Keratinocyte (primary cell): ENCODE results near the gene GPR153. TPM values are rescaled to one million over a fixed set of nuclear protein-coding genes. Genes with fewer than 3 reads are reported as not detected.

Experiments
- DNase-seq: peaks from one replicate; pipeline ENCODE4 v3.0.0-alpha.2; 2011; ENCODE audit warnings: low read depth, missing footprints, low spot score
- FAIRE-seq: peaks from 2 replicates; lab custom pipeline; 2011; peaks lifted over from hg19 to GRCh38; lab: Jason Lieb, UNC
- H2AFZ ChIP-seq: 2 replicates; pipeline ENCODE4 v1.6.0; 2012; ENCODE audit warnings: low read length, control low read depth, inconsistent platforms; ENCODE audit not compliant: control insufficient read depth
- H3K27ac ChIP-seq: 2 replicates; pipeline ENCODE4 v1.5.1; 2011; ENCODE audit warnings: low read length; ENCODE audit not compliant: control insufficient read depth, insufficient read depth
- H3K27me3 ChIP-seq: 3 replicates; pipeline ENCODE4 v1.6.0; 2011; ENCODE audit warnings: low read length; ENCODE audit not compliant: control insufficient read depth, insufficient read depth; ENCODE audit errors: extremely low read depth
- H3K36me3 ChIP-seq, 2 experiments: 2 replicates in 1 of 2; 3 replicates in 1 of 2; pipeline ENCODE4 v1.5.1; 2011; ENCODE audit warnings: low read length in 2 of 2, mild to moderate bottlenecking in 1 of 2; ENCODE audit not compliant: control insufficient read depth in 2 of 2, insufficient read depth in 2 of 2; ENCODE audit errors: extremely low read depth in 1 of 2
- H3K4me1 ChIP-seq: 3 replicates; pipeline ENCODE4 v1.5.1; 2011; ENCODE audit warnings: low read length; ENCODE audit not compliant: control insufficient read depth, insufficient read depth; ENCODE audit errors: extremely low read depth
- H3K4me2 ChIP-seq: 3 replicates; pipeline ENCODE4 v1.6.0; 2011; ENCODE audit warnings: low read depth, low read length; ENCODE audit not compliant: control insufficient read depth, insufficient read depth; ENCODE audit errors: extremely low read depth
- H3K4me3 ChIP-seq, 3 experiments: fragments of 200-600 bp in 1 of 3; sonication (generic) in 1 of 3; 2 replicates in 2 of 3; 3 replicates in 1 of 3; pipeline ENCODE4 v1.5.1; 2011 to 2016; ENCODE audit warnings: low read length in 3 of 3, mild to moderate bottlenecking in 3 of 3, control low read depth in 2 of 3, inconsistent platforms in 1 of 3, low read depth in 1 of 3, mixed read lengths in 1 of 3, mixed run types in 1 of 3, moderate library complexity in 1 of 3; ENCODE audit not compliant: control insufficient read depth in 2 of 3, insufficient read depth in 2 of 3; ENCODE audit errors: extremely low read depth in 1 of 3
- H3K79me2 ChIP-seq: 2 replicates; pipeline ENCODE4 v1.6.0; 2012; ENCODE audit warnings: low read length; ENCODE audit not compliant: control insufficient read depth, insufficient read depth
- H3K9ac ChIP-seq: 3 replicates; pipeline ENCODE4 v1.6.0; 2011; ENCODE audit warnings: low read length; ENCODE audit not compliant: control insufficient read depth, insufficient read depth; ENCODE audit errors: extremely low read depth
- H3K9me1 ChIP-seq: 3 replicates; pipeline ENCODE4 v1.6.0; 2011; ENCODE audit warnings: low read length; ENCODE audit not compliant: control insufficient read depth, insufficient read depth; ENCODE audit errors: extremely low read depth
- H3K9me3 ChIP-seq: 2 replicates; pipeline ENCODE4 v1.5.1; 2012; ENCODE audit warnings: low read depth, low read length; ENCODE audit not compliant: control insufficient read depth
- H4K20me1 ChIP-seq: 3 replicates; pipeline ENCODE4 v1.6.0; 2011; ENCODE audit warnings: low read length; ENCODE audit not compliant: control insufficient read depth, insufficient read depth; ENCODE audit errors: extremely low read depth
- EZH2 ChIP-seq: IDR thresholded peaks from one replicate; pipeline ENCODE4 v1.6.1; 2012; ENCODE audit warnings: inconsistent platforms, mild to moderate bottlenecking, low read length, moderate library complexity
- dilution Hi-C: fragments of 300-500 bp; cut with MboI; formaldehyde crosslinking; loops from one replicate; pipeline ENCODE4 v1.7.0; 2020; ENCODE audit warnings: low sequenced_read_pairs; ENCODE audit not compliant: extremely low pct_ligation_motif_present
- polyA plus RNA-seq, 5 experiments: library from polyadenylated mRNA; depleted of rRNA in 3 of 5; stranded (reverse) in 3 of 5; stranded (forward) in 1 of 5; unstranded in 1 of 5; fragments of >200 nt; gene quantifications; 1 replicate in 1 of 5; 2 replicates in 3 of 5; 3 replicates in 1 of 5; pipeline versions ENCODE4 v1.2.1 to v1.2.3, GENCODE V29; 2011 to 2012; ENCODE audit warnings: missing spikeins in 2 of 5, low read depth in 1 of 5, low replicate concordance in 1 of 5
- TF ChIP-seq, protein P1 (sequence below), 3 experiments: IDR thresholded peaks in 1 of 3; conservative IDR thresholded peaks in 1 of 3; optimal IDR thresholded peaks in 1 of 3; 2 replicates in 2 of 3; 3 replicates in 1 of 3; pipeline versions ENCODE3 to v1.5.1; 2011; ENCODE audit warnings: low read length in 3 of 3, mild to moderate bottlenecking in 3 of 3, moderate library complexity in 2 of 3, control low read depth in 1 of 3, inconsistent platforms in 1 of 3; ENCODE audit not compliant: insufficient read depth in 2 of 3; ENCODE audit errors: extremely low read depth in 1 of 3

The GPR153 gene
- polyA plus RNA-seq, 1 donor (not counting 4 experiments of a cell fraction or from before 2014, with no cell fraction given): 7.2 TPM

DNA sequence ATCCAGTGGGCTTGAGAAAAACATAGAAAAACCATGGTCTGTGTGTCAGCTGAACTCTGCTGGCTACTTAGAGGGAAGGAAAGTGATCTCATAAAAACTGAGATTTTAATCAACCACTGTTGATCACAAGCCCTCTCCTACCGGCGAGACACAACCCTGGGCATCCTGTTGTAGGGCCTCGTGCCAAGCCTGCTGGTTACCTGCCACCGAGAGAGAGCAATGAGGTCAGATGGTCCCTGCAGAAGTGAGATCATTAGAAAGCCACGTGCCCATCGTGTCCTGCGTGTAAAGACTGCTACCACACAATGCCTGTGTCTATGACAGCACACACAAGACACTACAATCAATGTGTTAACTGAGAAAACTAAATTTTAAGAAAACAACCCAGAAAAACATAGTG, 41.7 kb upstream of the GPR153 start:
- TF ChIP-seq, protein P1, sequence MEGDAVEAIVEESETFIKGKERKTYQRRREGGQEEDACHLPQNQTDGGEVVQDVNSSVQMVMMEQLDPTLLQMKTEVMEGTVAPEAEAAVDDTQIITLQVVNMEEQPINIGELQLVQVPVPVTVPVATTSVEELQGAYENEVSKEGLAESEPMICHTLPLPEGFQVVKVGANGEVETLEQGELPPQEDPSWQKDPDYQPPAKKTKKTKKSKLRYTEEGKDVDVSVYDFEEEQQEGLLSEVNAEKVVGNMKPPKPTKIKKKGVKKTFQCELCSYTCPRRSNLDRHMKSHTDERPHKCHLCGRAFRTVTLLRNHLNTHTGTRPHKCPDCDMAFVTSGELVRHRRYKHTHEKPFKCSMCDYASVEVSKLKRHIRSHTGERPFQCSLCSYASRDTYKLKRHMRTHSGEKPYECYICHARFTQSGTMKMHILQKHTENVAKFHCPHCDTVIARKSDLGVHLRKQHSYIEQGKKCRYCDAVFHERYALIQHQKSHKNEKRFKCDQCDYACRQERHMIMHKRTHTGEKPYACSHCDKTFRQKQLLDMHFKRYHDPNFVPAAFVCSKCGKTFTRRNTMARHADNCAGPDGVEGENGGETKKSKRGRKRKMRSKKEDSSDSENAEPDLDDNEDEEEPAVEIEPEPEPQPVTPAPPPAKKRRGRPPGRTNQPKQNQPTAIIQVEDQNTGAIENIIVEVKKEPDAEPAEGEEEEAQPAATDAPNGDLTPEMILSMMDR (optimal IDR thresholded peaks at IDR 0.05 in 1 of 3, IDR thresholded peaks at IDR 0.05 in 1 of 3, conservative IDR thresholded peaks at IDR 0.05 in 1 of 3; ENCODE audit: extremely low read depth in 1 of 3, insufficient read depth in 2 of 3, low read length in 3 of 3): no peak
- TF ChIP-seq EZH2: no peak
- DNase-seq (no peak), FAIRE-seq (peak; percentile 74)
- peaks cover 35% of the 10 kb centered on the region for H3K4me1 ChIP-seq
- no peaks in the 10 kb centered on the region for H3K27me3 ChIP-seq
- peak overlapping the region; percentile 22 for H3K9ac ChIP-seq
- peaks cover 9% of the 10 kb centered on the region for H3K79me2 ChIP-seq
- no peaks in the 10 kb centered on the region for H3K9me1 ChIP-seq
- H3K36me3 ChIP-seq: peaks cover 16 to 32% of the 10 kb centered on the region in 2 experiments
- no peaks in the 10 kb centered on the region for H4K20me1 ChIP-seq
- H3K4me2 ChIP-seq: peak overlapping the region; percentile 51
- peak overlapping the region; percentile 82 for H3K27ac ChIP-seq
- dilution Hi-C loops: no loop called here
- H2AFZ ChIP-seq: no peak overlapping the region
- no peaks in the 10 kb centered on the region for H3K9me3 ChIP-seq
- no peak overlapping the region for H3K4me3 ChIP-seq

DNA sequence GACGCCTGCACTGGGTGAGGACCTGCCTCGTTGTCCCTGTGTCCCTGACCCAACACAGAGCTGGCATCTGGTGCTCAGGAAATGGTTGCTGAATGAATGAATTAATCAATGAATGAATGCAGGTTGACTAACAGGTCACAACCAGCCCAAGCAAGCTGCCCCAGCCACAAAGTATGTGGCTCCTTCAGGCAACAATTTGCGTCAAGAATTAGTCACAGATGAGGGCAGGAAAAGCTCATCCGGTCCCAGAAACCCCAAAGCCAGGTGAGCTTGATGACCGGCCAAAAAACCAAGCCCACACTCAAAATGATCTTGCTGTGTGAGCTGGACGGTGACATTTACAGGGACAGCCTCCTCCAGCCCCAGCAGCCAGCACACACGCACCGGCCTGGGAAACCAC, 40.6 kb upstream of the GPR153 start:
- peak overlapping the region; percentile 51 for H3K4me2 ChIP-seq
- H3K9ac ChIP-seq: no peak overlapping the region
- H4K20me1 ChIP-seq: no peaks in the 10 kb centered on the region
- H3K4me1 ChIP-seq: peaks cover 38% of the 10 kb centered on the region
- H3K9me1 ChIP-seq: no peaks in the 10 kb centered on the region
- peaks cover 9% of the 10 kb centered on the region for H3K79me2 ChIP-seq
- DNase-seq (peak; percentile 84), FAIRE-seq (peak; percentile 99)
- H3K36me3 ChIP-seq: peaks cover 16 to 28% of the 10 kb centered on the region in 2 experiments
- H2AFZ ChIP-seq: no peak overlapping the region
- H3K4me3 ChIP-seq: no peak overlapping the region
- no peaks in the 10 kb centered on the region for H3K9me3 ChIP-seq
- peak overlapping the region; percentile 82 for H3K27ac ChIP-seq
- no peak for TF ChIP-seq EZH2
- TF ChIP-seq, protein P1 (optimal IDR thresholded peaks at IDR 0.05 in 1 of 3, IDR thresholded peaks at IDR 0.05 in 1 of 3, conservative IDR thresholded peaks at IDR 0.05 in 1 of 3; ENCODE audit: extremely low read depth in 1 of 3, insufficient read depth in 2 of 3, low read length in 3 of 3): no peak
- dilution Hi-C loops: no loop called here
- H3K27me3 ChIP-seq: no peaks in the 10 kb centered on the region
